Measurements from ENCODE around the gene FRY.

Gene FRY

DNA sequence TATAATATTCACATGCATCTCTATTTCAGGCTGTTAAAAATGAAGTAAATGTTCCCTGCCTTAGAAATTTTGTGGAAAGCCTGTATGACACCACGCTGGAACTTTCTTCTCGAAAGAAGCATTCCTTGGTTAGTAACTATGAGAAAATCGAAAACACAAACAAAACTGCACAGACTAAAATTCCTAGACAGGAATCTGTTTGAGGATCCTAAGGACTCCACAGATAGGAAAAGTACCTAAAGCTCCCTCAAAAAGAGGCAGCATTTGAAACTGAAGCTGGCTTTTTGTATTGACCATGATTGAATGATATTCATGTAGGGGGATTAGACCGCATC is 103.4 kb downstream of the FRY start:
- DNase-seq (ENCODE audit: low spot score) = no peak

DNA sequence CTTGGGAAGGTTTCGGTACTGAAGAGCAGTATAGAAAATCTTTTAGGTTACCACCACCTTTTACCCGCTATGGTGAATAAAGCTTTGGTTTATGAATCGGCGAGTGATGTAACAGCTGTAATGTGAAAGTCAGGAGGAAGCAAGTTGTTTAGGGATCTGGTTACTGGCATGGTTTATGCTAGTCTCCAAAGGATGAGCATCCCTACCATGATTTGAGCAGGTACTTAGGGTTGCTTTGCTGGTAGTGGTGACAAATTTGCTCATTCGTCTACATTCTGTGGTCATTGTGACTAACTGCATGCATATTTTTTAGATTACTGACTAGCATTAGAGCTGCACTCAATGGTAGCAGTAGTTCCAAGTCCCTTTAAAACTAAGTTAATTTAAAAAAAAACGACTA is 104.1 kb downstream of the FRY start:
- DNase-seq (ENCODE audit: low spot score) = no peak

DNA sequence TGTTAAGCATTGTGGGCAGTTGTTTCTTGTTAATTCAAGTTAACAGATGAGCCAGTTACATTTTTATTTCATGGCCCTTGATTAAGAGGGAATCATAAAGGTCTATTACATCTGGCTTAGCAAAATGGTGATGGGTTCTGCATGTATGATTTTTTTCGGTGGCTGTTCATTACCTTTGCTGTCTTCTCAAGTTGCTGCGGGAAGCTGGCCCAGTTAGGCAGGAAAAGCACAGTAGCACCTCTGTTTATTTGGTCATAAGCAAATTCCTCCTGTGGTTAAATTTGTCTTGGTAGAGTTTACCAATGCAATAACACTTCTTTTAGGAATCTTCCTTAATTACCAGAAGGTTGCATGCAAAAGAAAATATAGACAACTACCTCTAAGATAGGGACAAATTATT is 104.5 kb downstream of the FRY start:
- DNase-seq (ENCODE audit: low spot score) = no peak

DNA sequence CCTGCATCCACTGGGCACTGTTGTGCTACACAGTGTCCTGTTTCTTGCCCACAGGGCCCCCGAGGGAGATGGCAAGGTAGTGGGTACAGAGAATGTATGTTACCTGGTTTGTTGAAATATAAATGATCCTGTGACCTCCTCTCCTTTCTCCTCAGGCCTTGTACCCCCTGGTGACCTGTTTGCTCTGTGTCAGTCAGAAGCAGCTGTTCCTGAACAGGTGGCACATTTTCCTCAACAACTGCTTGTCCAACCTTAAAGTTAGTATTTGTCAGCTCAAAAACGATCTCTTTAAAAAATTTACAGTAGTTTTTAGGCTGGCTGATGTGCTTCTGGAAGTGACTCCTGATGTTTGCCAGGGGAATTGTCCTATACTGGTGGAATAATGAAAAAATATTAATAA is 105.1 kb downstream of the FRY start:
- no peak for DNase-seq (ENCODE audit: low spot score)

DNA sequence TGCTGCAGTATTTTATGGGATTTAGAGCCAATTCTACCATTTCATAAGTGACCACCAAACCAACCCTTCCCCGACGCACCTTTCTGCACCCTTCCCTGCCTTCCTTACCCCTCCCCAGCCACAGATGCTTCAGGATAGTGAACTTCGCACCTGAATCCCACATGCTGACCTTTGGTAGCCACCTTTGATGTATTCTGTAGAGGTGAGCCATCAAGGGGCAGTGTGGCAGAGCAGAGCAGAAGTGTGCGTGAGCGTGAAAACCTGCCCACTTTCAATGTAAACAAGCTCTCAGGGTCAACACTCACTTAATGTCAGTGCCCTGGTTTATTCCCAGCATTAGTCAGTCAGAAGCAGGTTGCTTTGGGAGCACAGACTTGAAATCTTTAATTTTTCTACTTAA is 107.7 kb downstream of the FRY start:
- DNase-seq (ENCODE audit: low spot score) = no peak

DNA sequence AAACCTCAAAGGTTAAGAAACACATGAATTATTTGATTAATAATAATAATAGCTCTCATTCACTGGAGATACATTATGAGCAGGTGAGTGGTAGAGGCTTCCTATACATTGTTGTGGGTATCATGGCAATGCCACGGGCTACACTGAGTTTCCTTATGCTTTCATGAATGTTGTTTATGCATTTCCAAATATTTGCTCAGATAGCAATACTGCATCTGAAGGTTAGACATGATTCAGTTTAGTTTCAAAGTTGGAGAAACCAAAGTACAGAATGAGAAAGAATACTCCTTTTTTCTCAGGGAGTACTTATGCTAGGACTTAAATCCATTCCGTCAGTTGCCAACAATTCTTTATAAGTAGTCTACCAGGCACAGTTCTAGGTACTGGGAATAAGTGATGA is 108.5 kb downstream of the FRY start:
- DNase-seq (ENCODE audit: low spot score) = no peak

DNA sequence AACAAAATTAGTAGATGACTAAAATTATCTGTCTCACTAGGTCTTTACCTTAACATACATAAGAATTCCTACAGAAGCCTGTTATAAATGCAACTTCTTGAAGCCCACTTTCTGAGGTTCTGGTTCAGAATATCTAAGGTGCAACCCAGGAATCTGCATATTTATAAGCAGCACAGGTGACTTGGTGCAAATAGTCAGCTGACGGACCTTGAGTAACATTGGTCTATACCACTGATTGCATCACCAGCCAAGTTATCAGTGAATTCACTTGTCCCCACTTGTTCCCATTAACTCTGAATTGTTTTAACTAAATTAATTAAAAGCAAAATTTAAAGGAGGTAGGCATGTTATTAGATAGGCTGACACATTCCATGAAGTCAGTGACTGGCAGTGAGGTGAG is 109.9 kb downstream of the FRY start:
- DNase-seq (ENCODE audit: low spot score) = no peak

DNA sequence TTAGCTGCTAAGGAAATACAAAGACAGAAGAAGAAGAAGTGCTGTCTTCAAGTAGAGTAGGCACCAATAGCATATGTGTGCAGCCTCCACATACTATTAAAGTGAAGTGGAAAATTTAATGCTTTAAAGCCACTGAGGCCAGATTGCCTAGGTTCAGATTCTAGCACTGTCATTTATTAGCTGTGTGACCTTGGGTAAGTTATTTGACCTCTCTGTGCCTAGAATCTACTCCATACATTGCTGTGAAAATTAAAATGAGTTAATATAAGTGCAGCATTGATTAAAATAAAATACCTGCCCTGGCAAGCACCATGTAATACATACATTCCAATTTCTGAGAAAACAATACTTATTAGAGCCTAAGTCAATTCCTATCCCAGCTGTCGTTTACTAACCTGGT is 110.5 kb downstream of the FRY start:
- no peak for DNase-seq (ENCODE audit: low spot score)

DNA sequence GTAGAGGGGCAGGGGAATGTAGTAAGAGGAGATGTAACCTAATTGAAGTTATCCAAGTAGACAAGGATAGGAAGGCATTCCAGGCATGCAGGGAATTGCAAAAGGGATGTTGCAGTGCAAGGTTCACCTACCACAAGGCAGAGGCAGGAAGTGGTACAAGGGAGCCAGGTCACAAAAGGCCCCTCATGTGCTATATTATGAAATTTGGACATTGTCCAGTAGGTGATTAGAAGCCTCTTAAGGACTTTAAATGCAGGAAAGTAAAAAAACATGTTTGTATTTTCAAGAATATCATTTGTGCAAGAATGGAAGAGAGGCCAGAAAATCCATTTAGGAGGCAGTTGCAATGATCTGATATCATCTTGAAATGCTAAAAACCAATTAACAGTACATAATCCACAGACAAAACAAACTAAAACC is 111.4 kb downstream of the FRY start:
- no peak for DNase-seq (ENCODE audit: low spot score)

DNA sequence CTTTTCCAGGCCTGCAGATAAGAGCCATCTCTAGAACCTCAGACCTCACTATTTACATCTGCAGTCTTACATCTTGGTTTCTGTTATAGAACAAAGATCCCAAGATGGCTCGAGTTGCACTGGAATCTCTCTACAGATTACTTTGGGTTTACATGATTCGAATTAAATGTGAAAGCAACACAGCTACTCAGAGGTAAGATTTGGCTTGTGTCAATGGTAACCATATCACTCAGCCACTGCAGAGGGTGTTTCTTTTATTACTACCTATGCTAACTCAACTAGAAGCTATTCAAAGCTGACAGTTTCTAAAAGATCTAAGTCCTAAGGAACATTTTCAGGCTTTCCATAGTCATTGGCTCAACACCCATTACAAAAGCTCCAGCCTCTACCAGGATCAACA is 115.6 kb downstream of the FRY start:
- no peak for DNase-seq (ENCODE audit: low spot score)

DNA sequence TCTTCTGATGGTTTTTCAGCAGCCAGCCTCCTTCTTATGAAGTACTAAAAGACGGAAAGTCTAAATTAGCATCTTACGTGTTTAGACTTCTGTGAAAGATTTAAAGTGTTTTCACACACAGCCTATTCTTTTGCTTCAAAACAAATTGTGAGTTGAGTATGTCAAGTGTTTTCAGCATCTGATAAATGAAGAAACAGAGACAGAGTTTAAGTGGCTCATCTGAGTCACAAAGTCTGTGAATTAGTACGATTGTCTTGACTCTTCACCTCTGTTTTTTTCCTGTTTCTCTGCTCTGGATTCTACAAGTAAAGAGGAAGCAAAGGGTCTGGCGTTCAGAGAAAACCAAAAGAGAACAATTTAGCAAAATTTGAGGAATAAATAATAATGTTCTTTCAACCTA is 116.4 kb downstream of the FRY start:
- no peak for DNase-seq (ENCODE audit: low spot score)

DNA sequence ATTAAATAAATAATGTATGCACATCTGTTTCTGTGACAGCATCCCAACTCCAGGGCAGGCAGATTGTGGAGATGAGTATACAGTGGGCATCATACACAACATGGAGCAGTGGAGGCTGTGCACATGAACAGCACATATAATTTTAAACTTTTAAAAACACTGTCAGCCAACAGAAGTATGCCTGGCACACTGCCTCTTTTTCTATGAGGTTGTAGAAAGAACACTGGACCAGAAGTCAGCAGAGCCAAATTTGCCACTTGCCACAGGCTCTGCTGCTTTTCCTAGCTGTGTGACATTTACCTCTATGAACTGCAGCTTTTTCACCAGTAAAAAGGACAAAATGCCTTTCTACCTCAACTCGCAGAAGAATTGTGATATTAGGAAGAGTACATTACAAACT is 118.7 kb downstream of the FRY start:
- no peak for DNase-seq (ENCODE audit: low spot score)

DNA sequence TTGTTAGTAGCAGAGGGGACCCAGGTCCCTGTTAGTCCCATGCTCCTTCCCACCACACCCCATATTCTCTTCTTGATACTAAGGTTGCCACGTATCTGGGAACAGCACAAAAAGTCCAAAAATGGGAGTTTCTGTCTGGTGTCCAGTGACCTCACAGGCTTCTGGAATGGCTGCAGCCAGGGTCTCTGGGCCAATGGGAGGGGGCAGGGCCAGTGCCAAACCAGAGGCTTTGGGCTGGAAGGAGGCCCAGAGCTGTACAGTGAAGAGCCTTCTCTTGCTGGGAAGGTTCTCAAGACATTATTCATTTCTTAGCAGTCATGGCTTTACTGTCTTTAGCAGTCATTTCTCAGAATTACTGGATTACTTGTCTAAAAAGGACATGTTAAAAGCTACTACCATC is 119.2 kb downstream of the FRY start:
- DNase-seq (ENCODE audit: low spot score) = no peak

DNA sequence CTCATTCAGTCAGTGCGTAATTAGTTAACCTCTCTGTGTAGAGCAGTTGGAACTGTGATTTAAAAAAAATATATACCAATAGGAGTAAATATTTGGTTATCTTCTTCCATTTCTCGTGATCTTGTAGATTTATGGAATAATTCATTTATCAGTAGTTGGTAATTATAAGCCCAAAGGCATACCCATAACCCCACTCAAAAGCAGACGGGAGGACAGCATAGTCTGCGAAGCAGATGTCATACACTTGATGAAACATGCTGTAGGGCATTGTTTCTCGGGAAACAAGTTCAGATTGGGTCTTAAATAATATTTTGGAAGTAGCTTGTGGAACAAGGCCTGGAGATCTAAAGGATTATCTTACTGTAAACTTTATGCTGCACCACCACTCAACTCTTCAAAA is 119.7 kb downstream of the FRY start:
- DNase-seq (ENCODE audit: low spot score) = no peak

DNA sequence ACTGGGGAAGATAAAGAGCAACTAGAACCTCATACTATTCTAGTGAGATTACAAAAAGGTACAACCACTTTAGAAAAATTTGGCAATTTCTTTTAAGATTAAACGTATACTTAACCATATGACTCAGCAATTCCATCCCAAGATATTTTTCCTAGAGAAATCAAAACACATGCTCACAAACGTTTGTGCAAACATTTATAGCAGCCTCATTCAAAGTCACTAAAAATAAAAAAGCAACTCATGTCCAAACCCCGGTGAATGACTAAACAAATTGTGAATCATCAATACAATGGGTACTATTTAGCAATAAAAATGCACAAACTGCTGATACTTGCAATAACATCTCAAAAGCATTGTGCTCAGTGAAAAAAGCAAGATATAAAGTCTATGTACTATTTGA is 121.5 kb downstream of the FRY start:
- DNase-seq (ENCODE audit: low spot score) = no peak

DNA sequence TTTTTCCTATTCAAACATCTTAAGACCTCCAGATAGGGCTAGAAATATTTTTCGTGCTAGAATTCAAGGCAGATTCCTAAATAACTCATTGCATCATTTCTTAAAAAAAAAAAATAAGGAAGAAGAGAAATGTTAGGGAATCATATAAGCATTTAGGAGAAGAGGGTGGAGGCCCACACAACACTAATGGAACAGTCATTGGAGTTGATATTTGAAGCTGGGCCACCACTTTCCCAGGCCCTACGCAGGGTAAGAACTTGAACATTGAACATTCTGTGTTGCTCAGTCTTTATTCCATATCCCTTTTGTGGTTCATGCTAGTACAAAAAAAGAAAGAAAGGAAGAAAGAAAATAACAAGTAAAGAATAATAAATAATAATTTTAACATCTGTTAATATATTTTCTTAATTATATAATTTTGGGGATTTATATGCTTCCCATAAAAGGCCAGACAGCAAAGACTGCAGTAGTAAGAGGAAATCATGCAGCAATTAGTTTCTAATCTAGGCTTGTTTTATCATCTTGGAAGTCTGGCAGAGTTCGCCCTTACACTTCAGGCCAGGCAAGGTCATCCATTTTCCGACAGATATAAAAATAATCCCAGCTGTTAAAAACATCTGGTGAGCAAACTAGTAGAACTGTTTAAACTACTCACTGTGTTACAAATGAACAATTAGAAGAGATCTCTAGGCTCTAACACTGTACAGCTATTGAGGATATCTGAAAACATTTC is 127.7 kb downstream of the FRY start:
- DNase-seq (ENCODE audit: low spot score) = no peak

DNA sequence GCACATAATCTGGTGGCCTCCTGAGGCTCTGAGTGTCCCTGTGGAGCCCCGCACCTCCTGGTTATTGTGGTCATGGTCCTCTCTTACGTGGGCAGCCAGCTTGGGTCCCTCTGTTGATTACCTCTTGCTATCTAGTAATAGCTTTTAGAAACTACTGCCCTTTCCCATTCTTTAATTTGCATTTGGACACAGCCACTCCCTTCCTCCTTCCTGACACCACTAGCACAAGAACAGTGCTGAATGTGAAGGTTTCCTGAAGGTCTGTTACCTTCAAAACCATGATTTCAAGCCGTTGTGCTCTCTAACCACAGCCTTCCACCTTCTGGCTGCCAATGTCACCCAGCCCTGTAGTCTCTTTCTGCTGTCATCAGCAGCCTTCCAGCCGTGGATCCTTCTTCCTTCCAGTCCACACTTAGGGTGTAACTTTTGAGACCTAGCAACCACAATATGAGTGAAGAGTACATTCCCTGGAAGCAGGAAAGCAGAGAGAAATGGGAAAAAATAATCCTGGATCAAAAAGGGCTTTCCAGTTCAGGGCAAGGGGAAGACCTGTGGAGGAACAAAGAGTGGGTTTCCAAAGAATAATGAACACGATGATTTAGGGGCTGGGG is 130.9 kb downstream of the FRY start:
- DNase-seq (ENCODE audit: low spot score) = no peak

DNA sequence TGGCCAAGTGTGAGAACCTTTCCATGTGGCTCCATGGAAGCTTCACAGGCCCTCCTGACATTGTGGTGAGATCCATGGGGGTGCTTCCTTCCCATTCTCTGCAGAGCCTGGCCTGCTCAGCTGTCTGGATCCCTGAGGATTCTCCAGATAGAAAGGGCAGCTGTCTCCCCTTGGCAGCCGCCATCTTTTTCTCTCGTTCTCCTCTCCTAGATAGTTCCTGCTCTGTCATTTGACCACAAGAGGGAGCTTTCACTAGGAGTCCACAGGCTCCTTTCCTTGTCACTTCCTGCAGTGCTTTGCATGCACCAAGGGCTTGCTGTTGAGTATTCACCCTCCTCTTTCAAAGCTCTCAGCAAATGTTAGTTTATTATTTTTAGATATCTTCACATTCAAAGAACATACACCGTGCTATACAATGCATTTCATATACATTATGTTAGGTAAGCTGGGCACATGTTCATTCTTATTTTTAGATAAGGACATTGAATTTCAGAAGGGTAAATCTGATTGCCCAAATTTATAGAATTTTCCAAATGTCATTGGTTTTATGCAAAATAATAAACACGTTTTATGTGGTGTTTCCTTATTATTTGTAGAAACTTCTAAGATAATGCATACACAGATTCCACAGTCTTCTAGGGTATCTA is 133.2 kb downstream of the FRY start:
- peak; percentile 89 for DNase-seq (ENCODE audit: low spot score)

DNA sequence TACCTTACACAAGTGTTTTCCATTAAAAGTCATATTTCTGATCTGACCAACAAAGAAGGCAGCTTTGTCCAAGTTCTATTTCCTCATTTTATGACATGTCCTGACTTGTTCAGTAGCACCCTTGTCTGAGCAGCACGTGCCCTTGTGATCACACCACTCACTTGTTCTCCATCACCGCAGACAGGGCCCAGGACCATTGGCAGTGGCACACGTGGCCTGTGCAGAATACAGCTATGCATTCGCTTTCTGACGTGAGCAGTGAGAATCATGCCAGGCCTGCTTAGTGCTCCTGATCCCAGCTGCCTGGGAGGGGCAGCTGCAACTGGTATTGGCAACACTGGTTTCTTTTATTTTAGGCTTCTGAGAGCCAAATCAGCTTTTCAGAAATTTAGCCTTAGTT is 134.2 kb downstream of the FRY start:
- no peak for DNase-seq (ENCODE audit: low spot score)

DNA sequence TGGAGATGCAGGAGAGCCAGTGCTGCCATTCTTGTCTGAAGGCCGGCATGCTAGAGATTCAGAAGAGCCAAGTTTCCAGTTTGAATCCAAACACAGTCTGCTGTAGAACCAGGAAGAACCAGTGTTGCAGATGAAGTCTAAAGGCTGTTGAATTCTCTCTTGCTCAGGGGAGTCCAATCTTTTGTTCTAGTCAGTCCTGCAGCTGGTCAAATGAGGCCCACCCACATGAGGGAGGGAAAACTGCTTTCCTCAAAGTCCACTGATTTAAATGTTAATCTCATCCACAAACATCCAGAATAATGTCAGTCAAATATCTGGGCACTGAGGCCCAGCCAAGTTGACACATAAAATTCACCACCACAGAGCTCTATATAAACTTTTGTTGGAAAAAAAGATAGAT is 136.6 kb downstream of the FRY start:
- no peak for DNase-seq (ENCODE audit: low spot score)

DNA sequence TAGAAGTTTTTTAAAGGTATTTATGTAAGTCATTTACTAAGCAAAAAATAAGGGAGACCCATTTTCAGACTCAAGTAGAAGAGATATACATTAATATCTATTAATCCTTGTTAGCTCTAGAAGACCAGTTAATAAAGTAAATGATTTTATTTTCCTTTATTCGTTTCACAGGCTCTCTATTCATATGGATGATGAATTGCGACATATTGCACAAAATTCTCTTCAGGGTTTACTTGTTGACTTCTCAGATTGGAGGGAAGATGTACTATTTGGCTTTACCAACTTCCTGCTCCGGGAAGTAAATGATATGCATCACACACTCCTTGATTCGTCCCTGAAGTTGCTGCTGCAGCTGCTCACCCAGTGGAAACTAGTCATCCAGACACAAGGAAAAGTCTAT is 139.3 kb downstream of the FRY start:
- no peak for DNase-seq (ENCODE audit: low spot score)

DNA sequence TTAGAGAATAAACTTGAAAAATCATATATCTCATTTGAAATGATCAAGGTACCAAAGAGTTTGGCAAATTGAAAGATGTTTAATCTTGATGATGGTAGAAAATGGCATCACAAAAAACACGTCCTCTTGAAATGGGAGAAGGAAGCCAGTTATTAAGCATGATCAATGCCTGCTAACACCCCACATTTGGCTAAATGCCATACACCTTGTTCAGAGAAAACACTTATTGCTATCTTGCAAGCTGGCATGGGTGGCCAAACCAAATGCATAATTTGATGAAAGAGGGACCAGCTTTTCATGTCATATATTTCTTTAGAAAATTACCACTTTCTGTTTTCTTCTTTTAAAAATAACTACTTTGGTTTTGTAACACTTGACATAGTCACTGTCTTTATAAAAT is 142.3 kb downstream of the FRY start:
- DNase-seq (ENCODE audit: low spot score) = no peak

DNA sequence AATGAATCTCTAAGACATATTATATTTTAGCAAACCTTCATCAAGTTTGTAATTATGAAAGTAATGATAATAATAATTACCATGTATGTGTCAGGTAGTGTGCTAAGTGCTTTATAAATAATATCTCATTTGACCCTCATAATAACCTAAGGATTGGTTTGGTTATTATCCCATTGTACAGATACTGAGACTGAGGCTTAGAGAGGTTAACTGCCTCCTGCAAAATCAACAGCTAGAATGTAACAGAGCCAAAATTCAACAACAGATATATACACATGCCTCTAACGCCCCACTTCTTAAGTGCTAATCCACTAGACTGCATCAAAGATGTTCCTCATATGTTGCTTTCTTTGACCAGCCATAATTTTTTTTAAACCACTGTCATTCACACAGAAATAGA is 142.8 kb downstream of the FRY start:
- DNase-seq (ENCODE audit: low spot score) = no peak

DNA sequence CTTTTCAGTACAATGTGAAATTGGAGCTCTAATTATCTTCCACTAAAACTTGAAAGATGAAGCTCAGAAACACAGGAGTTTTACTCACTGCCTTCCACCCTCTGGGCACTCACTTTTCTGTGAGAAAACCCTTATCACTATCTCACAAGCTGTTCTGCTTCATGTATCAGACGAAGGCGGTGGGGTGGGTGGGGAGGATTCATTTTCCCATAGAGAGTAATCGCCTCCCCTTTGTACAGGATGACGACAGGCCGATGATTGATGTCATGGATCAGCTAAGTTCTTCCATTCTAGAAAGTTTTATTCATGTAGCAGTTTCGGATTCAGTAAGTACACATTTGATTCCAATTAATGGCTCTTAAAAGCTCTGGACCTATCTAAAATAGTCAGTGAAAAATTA is 143.7 kb downstream of the FRY start:
- no peak for DNase-seq (ENCODE audit: low spot score)
